NT2/D1 (cell line): Measurements from ENCODE around the gene OR10D3.

ENCODE experiments used
- DNase-seq: peaks from one replicate; pipeline ENCODE4 v3.0.0-alpha.2; 2011; ENCODE audit warnings: low read depth, low spot score
- H3K27me3 ChIP-seq: 2 replicates; pipeline ENCODE4 v1.6.0; 2011; ENCODE audit warnings: mild to moderate bottlenecking; ENCODE audit not compliant: insufficient read length, insufficient read depth
- H3K36me3 ChIP-seq: 2 replicates; pipeline ENCODE4 v1.6.1; 2011; ENCODE audit warnings: mild to moderate bottlenecking, low read length, mixed read lengths; ENCODE audit not compliant: insufficient read depth, insufficient read length
- H3K4me1 ChIP-seq: 2 replicates; pipeline ENCODE4 v1.5.1; 2011; ENCODE audit not compliant: insufficient read depth, insufficient read length
- H3K4me3 ChIP-seq: 2 replicates; pipeline ENCODE4 v1.5.1; 2011; ENCODE audit warnings: low read depth; ENCODE audit not compliant: insufficient read length
- H3K9ac ChIP-seq: 2 replicates; pipeline ENCODE4 v1.6.0; 2011; ENCODE audit warnings: low read depth; ENCODE audit not compliant: insufficient read length
- H3K9me3 ChIP-seq: 2 replicates; pipeline ENCODE4 v1.5.1; 2011; ENCODE audit warnings: mild to moderate bottlenecking, low read length; ENCODE audit not compliant: insufficient read depth
- SUZ12 ChIP-seq: IDR thresholded peaks from 2 replicates; pipeline ENCODE4 v1.6.1; 2011; ENCODE audit not compliant: insufficient read length, insufficient read depth; ENCODE audit errors: extremely low read depth
- YY1 ChIP-seq: IDR thresholded peaks from 2 replicates; pipeline ENCODE4 v1.6.1; 2011; ENCODE audit not compliant: insufficient read length, insufficient read depth
- ZNF274 ChIP-seq: IDR thresholded peaks from 2 replicates; pipeline ENCODE4 v1.6.1; 2011; ENCODE audit warnings: mild to moderate bottlenecking, low read depth, low read length

Gene OR10D3

DNA sequence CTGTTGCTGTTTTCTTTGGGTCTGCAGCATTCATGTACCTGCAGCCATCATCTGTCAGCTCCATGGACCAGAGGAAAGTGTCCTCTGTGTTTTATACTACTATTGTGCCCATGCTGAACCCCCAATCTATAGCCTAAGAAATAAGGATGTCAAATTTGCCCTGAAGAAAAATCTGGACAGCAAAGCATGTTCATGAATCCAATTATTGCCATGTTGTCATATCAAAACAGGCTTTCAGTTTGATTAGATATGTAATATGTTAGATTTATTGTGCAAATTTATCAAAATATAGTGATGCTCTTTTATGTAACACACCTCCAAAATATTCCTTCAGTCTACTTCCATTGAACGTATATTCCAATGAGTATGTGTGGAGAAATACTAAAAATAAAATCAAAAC is 42.3 kb downstream of the OR10D3 start:
- Histone ChIP-seq H3K27me3 (no peaks in the 10 kb centered on the region), H3K4me1 (no peaks in the 10 kb centered on the region), H3K36me3 (no peaks in the 10 kb centered on the region), H3K9me3 (no peaks in the 10 kb centered on the region), H3K9ac (no peak overlapping the region), H3K4me3 (no peak overlapping the region)
- no peak for TF ChIP-seq YY1
- TF ChIP-seq SUZ12: no peak
- no peak for TF ChIP-seq ZNF274
- DNase-seq: no peak

DNA sequence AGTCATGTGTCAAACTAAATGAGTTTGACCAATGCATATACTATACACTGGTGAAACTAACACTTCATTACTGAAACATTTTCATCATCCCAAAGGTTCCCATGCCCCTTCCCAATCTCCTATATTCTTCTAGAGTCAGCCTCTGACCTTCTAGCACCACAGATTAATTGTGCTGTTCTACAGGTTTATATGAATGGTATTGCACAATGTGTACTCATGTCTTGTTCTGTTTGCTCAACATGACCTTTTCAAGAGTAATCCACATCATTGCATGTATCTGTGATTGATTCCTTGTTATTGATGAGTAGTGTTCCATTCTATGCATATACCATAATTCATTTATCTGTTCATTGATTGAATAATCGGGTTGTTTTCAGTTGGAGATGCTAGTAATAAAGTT is 50.2 kb downstream of the OR10D3 start:
- Histone ChIP-seq H3K4me1 (no peaks in the 10 kb centered on the region), H3K9me3 (no peaks in the 10 kb centered on the region), H3K36me3 (no peaks in the 10 kb centered on the region), H3K9ac (no peak overlapping the region), H3K27me3 (no peaks in the 10 kb centered on the region), H3K4me3 (no peak overlapping the region)
- DNase-seq: no peak
- TF ChIP-seq ZNF274: no peak
- TF ChIP-seq SUZ12: no peak
- TF ChIP-seq YY1: no peak
